IPS DF 19.7 (cell line): ENCODE results near the gene GPR32.
"Not testable (repeated sequence)": the region's sequence is repeated elsewhere in the genome, so short reads cannot be mapped to it uniquely, and the experiment has no call there.

ENCODE experiments used
- DNase-seq: peaks from one replicate; pipeline ENCODE4 v3.0.0-alpha.2; 2013; ENCODE audit warnings: low read depth, low spot score

GPR32 gene

DNA sequence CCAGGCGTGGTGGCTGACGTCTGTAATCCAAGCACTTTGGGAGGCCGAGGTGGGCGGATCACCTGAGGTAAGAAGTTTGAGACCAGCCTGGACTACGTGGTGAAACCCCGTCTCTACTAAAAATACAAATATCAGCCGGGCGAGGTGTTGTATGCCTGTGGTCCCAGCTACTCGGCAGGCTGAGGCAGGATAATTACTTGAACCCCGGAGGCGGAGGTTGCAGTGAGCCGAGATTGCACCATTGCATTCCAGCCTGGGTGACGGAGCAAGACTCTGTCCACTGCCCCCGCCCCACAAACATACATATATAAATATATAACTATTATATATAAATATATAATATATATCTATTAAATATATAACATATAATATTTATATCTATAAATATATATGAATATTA lies 23.1 kb upstream of the GPR32 start:
- not testable (repeated sequence) for DNase-seq

DNA sequence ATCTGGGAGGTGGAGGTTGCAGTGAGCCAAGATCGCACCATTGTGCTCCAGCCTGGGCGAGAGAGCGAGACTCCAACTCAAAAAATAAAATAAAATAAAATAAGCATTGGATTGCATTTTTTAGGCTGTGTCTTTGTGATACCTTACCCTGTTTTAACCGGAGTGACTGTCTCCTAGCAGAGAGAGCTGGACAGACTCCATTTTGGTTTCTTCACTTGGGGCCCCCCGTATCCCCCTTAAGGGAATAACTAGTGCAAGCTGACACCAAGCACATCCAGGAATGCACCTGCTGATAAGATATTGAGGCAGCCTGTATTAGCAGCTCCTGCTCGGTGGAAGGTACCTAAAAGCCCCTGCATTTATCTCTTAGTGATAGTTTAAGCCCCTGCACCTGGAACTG lies 20.8 kb upstream of the GPR32 start:
- DNase-seq, result no peak

DNA sequence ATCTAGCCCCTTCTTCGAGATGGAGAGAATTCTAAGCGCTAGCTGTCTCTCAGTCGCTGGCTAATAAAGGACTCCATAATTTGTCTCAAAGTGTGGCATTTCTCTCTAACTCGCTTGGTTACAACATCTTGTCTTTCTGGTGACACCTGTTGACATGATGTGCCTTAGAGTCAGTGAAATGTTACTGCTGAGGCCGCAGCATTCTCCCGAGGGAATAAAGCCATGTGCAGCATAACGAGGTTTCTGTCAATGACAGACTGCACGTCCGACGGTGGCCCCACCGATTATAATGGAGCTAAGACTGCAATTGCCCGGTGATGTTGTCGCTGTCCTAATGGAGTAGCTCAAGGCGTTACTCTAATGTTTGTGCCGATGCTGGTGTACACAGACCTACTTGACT lies 20.3 kb upstream of the GPR32 start:
- no peak for DNase-seq

DNA sequence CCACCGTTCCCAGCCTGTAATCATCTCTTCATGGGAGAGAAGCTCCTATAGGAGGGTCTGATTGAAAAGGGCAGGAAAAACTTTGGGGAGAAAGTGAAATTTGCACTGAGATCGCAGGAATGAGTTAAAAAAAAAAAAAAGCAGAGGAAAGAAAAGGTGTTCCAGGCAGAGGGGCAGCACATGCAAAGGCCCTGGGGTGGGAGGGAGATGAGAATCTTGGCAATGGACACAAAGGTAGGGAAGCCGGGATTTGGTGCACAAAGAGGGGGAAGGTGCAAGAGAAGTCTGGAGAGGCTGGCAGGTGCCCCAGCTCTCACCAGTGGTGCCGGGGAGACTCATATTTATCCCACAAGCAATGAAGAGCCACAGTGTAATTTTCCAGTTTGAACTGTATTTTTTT lies 16.4 kb upstream of the GPR32 start:
- DNase-seq, result no peak

DNA sequence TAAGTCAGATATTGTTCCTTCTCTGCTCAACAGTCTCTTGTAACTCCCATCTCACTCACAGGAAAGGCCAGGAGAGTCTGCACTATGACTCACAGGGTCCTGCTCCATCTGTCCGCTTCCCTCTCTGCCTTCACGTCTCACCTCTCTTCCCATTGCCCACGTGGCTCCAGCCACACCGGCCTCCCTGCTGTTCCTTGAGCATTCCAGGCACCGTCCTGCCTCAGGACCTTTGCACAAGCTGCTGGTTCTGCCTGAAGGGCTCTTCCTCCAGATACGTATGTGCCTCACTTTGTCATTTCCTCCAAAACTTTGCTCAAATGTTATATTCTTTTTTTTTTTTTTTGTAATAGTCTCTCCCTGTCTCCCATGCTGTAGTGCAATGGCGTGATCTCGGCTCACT lies 14.0 kb upstream of the GPR32 start:
- DNase-seq, result not testable (repeated sequence)

DNA sequence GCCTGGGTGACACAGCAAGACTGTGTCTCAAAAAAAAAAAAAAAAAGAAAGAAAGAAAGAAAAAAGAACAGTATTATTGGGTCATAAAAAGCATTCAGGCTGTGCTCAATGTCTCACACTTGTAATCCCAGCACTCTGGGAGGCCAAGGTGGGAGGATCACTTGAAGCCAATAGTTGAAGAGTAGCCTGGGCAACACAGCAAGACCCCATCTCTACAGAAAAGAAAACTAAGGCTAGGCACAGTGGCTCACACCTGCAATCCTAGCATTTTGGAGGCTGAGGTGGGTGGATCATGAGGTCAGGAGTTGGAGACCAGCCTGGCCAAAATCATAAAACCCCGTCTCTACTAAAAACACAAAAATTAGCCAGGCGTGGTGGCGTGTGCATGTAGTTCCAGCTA lies 12.6 kb upstream of the GPR32 start:
- not testable (repeated sequence) for DNase-seq

DNA sequence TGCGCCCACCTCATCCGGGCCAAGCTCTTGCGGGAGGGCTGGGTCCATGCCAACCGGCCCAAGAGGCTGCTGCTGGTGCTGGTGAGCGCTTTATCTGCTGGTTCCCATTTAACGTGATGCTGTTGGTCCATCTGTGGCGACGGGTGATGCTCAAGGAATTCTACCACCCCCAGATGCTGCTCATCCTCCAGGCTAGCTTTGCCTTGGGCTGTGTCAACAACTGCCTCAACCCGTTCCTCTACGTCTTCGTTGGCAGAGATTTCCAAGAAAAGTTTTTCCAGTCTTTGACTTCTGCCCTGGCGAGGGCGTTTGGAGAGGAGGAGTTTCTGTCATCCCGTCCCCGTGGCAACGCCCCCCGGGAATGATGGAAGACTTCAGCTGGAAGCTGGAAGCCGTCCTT lies 11.2 kb upstream of the GPR32 start:
- DNase-seq, result not testable (repeated sequence)

DNA sequence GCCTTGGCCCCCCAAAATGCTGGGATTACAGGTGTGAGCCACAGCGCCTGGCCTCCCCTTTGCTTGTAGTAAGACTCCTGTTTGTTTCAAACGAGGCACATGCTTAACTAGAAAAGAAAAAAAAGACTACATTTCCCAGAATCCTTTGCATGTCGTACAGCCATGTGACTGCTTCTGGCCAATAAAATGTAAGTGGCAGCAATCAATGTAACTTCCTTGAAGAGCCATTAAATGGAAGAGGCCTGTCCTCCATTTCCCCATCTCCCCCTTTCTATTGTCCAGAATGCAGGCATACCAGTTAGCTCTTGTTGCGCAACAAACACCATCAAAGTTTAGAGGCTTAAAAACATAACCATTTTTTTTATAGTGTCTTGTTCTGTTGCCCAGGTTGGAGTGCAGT lies 10.4 kb upstream of the GPR32 start:
- DNase-seq, result no peak

DNA sequence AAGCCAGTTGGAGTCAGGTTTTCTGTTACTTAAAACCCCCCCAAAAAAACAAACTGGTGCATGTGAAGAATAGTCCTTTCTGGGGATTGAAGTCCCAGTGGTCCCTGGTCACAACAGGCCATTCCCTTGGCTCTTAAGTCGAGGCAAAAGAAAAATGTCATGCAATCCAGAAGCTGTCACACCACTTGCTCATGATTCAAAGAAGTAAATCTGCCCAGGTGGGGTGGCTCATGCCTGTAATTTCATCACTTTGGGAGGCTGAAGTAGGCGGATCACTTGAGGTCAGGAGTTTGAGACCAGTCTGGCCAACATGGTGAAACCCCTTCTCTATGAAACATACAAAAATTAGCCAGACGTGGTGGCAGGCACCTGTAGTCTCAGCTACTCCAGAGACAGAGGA lies 8.8 kb upstream of the GPR32 start:
- not testable (repeated sequence) for DNase-seq

DNA sequence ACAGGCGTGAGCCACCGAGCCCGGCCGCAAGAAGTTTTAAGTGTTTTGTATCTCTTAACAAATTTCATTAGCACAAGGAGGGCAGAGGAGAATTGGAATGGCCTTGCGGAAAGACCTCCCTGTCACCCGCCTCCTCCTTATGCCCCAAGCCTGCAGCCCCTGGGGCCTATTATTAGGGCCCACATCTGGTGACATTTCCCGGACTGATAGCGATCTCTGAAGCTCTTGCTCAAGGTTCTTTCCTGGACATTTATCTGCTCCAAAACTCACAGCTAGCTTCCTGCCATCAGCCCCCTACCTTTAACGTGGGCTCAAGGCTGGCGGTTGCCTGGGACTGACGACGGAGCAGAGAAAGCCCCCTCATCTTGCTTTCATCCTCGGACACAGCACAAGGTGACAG lies 6.7 kb upstream of the GPR32 start:
- DNase-seq, result not testable (repeated sequence)

DNA sequence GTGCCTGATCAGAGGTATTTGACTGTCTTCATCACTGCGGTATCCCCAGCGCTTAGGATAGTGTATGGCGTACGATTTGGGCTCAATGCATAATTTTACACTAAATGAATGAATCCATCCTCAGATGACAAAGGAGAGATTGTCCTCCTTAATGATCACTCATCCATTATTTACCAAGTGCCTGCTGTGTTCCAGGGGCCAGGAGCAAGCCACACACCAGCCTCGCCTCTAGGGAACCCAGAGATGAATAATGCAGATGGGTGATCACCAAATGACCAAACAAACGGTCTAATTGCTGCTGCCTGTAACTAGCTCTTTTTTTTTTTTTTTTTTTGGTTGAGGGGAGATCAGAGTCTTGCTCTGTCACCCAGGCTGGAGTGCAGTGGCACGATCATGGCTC lies 5.9 kb upstream of the GPR32 start:
- no peak for DNase-seq

DNA sequence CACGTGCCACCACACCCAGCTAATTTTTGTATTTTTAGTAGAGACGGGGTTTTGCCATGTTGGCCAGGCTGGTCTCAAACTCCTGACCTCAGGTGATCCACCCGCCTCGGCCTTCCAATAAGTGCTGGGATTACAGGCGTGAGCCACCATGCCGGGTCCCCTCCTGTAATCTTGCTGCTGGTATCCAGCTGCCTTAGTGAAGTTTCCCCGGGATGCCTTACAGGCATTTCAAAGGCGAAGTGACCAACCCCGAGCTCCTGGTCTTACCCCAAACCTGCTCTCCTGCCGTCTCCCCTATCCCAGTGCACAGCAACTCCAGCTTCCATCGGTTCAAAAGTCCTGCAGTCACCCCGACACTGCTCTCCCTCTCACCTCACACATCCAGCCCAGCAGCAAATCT lies 3.5 kb upstream of the GPR32 start:
- not testable (repeated sequence) for DNase-seq

DNA sequence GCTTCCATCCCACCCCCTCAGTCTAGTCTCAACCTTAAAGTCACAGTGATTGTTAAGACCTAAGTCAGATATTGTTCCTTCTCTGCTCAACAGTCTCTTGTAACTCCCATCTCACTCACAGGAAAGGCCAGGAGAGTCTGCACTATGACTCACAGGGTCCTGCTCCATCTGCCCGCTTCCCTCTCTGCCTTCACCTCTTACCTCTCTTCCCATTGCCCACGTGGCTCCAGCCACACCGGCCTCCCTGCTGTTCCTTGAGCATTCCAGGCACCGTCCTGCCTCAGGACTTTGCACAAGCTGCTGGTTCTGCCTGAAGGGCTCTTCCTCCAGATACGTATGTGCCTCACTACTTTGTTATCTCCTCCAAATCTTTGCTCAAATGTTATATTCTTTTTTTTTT lies 3.0 kb upstream of the GPR32 start:
- DNase-seq, result not testable (repeated sequence)

DNA sequence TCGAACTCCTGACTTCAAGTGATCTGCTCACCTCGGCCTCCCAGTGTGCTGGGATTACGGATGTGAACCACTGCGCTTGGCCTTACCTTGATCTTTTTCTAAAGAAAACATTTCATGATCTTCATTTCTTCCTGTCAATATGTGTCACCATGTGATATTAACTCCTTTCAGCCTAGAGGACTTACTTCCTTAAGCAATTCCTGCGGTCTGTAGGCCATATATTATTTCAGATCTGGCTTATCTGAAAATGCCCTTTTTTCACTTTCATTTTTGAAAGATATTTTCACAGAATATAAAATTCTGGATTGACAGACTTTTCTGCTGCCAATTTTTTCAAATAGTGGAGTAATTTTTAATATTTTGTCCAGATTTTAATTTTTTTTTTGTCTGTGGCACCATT lies 2.0 kb upstream of the GPR32 start:
- no peak for DNase-seq

DNA sequence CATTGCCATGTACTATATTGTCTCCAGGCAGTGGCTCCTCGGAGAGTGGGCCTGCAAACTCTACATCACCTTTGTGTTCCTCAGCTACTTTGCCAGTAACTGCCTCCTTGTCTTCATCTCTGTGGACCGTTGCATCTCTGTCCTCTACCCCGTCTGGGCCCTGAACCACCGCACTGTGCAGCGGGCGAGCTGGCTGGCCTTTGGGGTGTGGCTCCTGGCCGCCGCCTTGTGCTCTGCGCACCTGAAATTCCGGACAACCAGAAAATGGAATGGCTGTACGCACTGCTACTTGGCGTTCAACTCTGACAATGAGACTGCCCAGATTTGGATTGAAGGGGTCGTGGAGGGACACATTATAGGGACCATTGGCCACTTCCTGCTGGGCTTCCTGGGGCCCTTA lies 624 bp downstream of the GPR32 start:
- DNase-seq, result no peak

DNA sequence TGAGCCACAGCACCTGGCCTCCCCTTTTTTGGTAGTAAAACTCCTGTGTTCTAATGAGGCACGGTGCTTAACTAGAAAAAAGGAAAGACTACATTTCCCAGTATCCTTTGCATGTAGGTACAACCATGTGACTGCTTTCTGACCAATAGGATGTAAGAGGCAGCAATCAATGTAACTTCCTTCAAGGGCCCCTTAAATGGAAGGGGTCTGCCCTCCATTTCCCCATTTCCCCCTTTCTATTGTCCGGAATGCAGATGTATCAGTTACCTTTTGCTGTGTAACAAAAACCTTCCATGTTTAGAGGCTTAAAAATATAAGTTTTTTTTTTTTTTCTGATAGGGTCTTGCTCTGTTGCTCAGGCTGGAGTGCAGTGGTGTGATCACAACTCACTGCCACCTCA lies 2.2 kb downstream of the GPR32 start:
- no peak for DNase-seq

DNA sequence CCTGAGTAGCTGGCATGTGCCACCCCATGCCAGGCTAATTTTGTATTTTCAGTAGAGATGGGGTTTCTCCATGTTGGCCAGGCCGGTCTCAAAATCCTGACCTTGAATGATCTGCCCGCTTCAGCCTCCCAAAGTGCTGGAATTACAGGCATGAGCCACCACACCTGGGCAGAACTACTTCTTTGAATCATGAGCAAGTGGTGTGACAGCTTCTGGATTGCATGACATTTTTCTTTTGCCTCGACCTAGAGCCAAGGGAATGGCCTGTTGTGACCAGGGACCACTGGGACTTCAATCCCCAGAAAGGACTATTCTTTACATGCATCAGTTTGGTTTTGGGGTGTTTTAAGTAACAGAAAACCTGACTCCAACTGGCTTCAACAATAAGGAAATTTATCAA lies 2.6 kb downstream of the GPR32 start:
- DNase-seq, result not testable (repeated sequence)

DNA sequence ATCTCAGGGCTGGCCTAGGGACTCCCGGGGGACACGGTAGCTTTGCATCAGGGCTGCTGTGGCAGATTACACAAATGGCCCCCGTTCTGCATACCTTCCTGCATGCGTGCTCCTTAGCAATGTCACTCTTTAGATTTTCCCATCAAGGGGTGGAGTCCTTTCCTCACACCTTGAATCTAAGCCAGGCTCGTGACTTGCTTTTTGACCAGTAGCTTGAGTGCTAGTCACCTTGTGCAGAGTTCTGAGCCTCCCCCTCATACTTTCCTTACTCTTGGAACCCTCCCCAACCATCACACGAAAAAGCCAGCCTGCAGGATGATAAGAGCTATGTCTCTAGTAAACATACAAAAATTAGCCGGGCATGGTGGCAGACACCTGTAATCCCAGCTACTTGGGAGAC lies 3.2 kb downstream of the GPR32 start:
- not testable (repeated sequence) for DNase-seq

DNA sequence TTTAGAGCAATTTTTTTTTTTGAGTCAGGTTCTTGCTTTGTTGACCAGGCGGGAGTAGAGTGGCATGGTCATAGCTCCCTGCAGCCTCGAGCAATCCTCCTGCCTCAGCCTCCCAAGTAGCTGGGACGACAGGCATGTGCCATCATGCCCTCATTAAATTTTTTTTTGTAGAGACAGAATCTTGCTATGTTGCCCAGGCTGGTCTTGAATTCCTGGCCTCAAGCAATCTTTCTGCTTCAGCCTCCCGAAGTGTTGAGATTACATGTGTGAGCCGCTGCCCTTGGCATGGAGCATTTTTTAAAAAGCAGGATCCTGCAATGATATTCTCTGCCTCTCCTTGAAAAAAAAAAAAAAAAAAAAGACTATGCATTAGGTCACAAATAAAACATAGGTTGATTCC lies 5.9 kb downstream of the GPR32 start:
- no peak for DNase-seq

DNA sequence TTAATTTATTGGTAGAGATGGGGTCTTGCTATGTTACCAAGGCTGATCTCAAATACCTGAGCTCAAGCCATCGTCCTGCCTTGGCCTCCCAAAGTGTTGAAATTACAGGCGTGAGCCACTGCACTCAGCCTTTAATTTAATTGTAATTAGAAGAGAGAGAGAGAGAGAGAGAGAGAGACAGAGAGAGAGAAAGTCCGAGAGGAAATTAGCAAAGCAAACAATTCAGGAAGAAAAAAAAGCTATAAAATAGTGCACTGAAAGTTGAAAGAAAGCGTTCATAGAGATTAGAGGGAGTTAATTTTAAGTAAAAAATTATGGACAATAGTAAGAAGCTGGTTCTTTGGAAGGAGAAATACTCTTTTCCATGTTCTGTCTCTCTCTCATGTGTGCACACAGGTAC lies 7.0 kb downstream of the GPR32 start:
- no peak for DNase-seq

DNA sequence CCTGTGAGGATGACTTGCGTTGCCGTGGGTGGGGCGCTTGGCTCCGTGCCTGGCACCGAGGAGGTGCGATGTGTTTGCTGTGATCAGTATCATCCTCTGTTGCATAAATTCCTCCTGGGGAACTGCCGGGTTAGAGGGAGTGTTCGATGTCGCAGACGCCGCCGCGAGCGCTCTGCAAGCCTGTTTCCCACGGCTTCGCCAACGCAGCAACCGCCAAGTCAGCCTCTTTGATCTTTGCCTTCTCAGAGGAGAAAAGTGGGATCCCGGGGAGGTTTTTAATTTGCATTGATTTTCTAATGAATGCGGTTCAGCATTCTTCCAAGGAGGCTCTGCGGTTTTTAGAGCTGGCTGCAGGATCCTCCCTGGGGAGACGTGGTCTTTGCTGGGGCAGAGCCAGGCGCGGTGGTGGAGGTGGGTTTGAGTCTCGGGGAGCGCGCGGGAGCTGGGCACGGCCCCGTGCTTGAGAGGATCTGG lies 7.6 kb downstream of the GPR32 start:
- DNase-seq, result no peak

DNA sequence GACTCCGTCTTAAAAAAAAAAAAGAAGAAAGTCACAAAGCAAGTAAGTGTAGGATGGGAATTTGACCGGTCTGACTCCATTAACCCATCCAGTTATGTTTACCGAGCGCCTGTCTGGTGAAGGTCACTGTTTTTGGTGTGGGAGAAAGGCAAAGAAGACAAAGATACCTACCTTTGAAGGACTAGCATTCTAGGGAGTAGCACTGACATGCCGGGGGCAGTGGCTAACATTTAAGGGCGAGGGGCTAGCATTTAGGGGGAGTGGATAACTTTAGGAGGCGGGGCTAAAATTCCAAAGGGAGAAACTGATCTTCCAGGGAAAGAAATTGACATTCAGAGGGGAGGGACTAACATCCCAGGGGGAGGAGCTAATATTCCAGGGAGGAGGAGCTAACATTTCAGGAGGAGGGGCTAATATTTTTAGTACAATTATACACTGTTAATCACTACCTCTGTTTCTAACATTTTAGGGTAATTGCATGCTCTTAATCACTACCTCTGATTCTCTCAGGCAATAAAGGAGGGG lies 8.7 kb downstream of the GPR32 start:
- no peak for DNase-seq

DNA sequence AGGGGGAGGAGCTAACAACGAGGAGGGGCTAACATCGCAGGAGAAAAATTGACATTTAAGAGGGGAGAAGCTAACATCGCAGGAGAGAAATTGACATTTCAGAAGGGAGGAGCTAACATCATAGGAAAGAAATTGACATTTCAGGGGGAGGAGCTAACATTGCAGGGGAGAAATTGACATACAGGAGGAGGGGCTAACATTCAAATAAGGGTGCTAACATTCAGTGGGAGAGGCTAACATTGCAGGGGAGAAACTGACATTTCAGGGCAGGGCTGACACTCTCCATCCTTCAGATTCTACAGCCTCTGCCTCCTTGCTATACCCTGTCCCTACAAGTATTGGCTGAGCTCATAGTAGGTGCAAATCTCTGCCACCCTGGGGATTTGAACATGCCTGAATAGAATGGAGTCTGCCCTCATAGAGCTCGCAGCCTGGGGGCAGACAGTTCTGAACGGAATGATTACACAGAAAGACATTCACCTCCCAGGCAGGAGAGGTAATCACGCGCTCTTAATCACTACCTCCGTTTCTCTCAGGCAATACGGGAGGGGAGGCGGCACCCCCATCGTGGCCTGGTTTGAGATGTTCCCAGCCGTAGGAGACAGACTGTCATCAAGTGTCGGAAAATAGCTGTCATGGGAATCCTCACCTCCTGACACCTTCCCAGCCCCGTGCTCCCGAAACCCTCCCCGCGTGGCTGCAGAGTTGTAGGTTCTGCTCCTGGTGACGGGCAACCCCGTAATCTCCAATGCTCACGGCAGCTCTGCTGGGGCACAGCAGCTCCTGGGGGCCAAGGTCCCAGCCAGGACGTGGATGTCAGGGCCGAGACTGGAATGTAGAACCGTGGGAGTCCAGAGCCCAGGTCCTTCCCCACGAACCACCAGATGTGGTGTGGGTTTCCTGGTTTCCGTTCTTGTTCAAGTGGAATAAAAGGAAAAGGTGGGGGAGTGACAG lies 9.5 kb downstream of the GPR32 start:
- no peak for DNase-seq
